ENCODE data around the gene ZCCHC24. TPM values are rescaled to one million over a fixed set of nuclear protein-coding genes. Genes with fewer than 3 reads are reported as not detected.

ZCCHC24 gene
- total and polyA plus RNA-seq, 3 donors from 2014 or later, result 27.7 to 38.6 (median 31.3) TPM

- peak; percentile 4 for DNase-seq
- H3K9me3 ChIP-seq, result no peaks in the 10 kb centered on the region
- H3K27me3 ChIP-seq, result no peaks in the 10 kb centered on the region
- H3K36me3 ChIP-seq (ENCODE audit: low read depth, missing control alignments), result no peaks in the 10 kb centered on the region
- no peak for TF ChIP-seq CTCF (IDR thresholded peaks at IDR 0.05)
- TF ChIP-seq POLR2A (IDR thresholded peaks at IDR 0.05), result no peak
- intact Hi-C loops (cut with DNase I; ENCODE audit: low total_unique reads), result no loop called here
- H3K4me3 ChIP-seq, result no peak overlapping the region
- peaks cover 4% of the 10 kb centered on the region for H3K4me1 ChIP-seq
- 52 to 61% methylated on average over 3 of the region's 3 CpGs for WGBS, 2 donors
- no peak overlapping the region for H3K27ac ChIP-seq
These were observed 91.3 kb downstream of the ZCCHC24 start for GRCh38 chr10:79354141-79354540.

GRCh38 chr10:79353726-79354125 is 91.7 kb downstream of the ZCCHC24 start:
- Histone ChIP-seq H3K36me3 (ENCODE audit: low read depth, missing control alignments) (no peaks in the 10 kb centered on the region), H3K4me3 (no peak overlapping the region), H3K27ac (no peak overlapping the region), H3K4me1 (peaks cover 9% of the 10 kb centered on the region), H3K9me3 (no peaks in the 10 kb centered on the region), H3K27me3 (no peaks in the 10 kb centered on the region)
- TF ChIP-seq CTCF (IDR thresholded peaks at IDR 0.05) (no peak), POLR2A (IDR thresholded peaks at IDR 0.05) (no peak)
- 87 to 91% methylated on average over 11 of the region's 11 CpGs for WGBS, 2 donors
- intact Hi-C loops (cut with DNase I; ENCODE audit: low total_unique reads), result no loop called here
- DNase-seq, result peak; percentile 8

- Histone ChIP-seq H3K4me1 (peaks cover 16% of the 10 kb centered on the region), H3K4me3 (no peak overlapping the region), H3K27me3 (no peaks in the 10 kb centered on the region), H3K36me3 (ENCODE audit: low read depth, missing control alignments) (no peaks in the 10 kb centered on the region), H3K27ac (no peak overlapping the region), H3K9me3 (no peaks in the 10 kb centered on the region)
- DNase-seq, result peak; percentile 13
- WGBS, 2 donors, result 91 to 92% methylated on average over 8 of the region's 8 CpGs
- intact Hi-C loops (cut with DNase I; ENCODE audit: low total_unique reads), result no loop called here
- no peak for TF ChIP-seq POLR2A (IDR thresholded peaks at IDR 0.05)
- no peak for TF ChIP-seq CTCF (IDR thresholded peaks at IDR 0.05)
These were observed 92.4 kb downstream of the ZCCHC24 start for GRCh38 chr10:79353000-79353406.

GRCh38 chr10:79352035-79352877 is 93.2 kb downstream of the ZCCHC24 start:
- Histone ChIP-seq H3K27ac (no peak overlapping the region), H3K9me3 (no peaks in the 10 kb centered on the region), H3K4me3 (no peak overlapping the region), H3K27me3 (no peaks in the 10 kb centered on the region), H3K36me3 (ENCODE audit: low read depth, missing control alignments) (no peaks in the 10 kb centered on the region), H3K4me1 (peaks cover 18% of the 10 kb centered on the region)
- peak; percentile 11 for DNase-seq
- WGBS, 2 donors, result 95 to 96% methylated on average over 10 to 11 of the region's 11 CpGs
- TF ChIP-seq POLR2A (IDR thresholded peaks at IDR 0.05), result no peak
- TF ChIP-seq CTCF (IDR thresholded peaks at IDR 0.05), result no peak
- intact Hi-C loops (cut with DNase I; ENCODE audit: low total_unique reads), result no loop called here

- Histone ChIP-seq H3K36me3 (ENCODE audit: low read depth, missing control alignments) (no peaks in the 10 kb centered on the region), H3K4me3 (no peak overlapping the region), H3K27me3 (no peaks in the 10 kb centered on the region), H3K27ac (no peak overlapping the region), H3K4me1 (peaks cover 24% of the 10 kb centered on the region), H3K9me3 (no peaks in the 10 kb centered on the region)
- 90 to 91% methylated on average over 13 of the region's 13 CpGs for WGBS, 2 donors
- intact Hi-C loops (cut with DNase I; ENCODE audit: low total_unique reads), result no loop called here
- TF ChIP-seq CTCF (IDR thresholded peaks at IDR 0.05) (no peak), POLR2A (IDR thresholded peaks at IDR 0.05) (no peak)
- DNase-seq, result no peak
These were observed 94.1 kb downstream of the ZCCHC24 start for GRCh38 chr10:79351332-79351731.

Measured in testis (tissue), 3 donors.